GM18511 (cell line): Measurements from ENCODE around the gene ASB1.

Experiments
- ATAC-seq: cut with Tn5 transposase; IDR thresholded peaks from one replicate; pipeline ENCODE4 v1.9.1; 2021; ENCODE audit warnings: mild to moderate bottlenecking, moderate library complexity; ENCODE audit not compliant: unreplicated experiment

The ASB1 gene

DNA sequence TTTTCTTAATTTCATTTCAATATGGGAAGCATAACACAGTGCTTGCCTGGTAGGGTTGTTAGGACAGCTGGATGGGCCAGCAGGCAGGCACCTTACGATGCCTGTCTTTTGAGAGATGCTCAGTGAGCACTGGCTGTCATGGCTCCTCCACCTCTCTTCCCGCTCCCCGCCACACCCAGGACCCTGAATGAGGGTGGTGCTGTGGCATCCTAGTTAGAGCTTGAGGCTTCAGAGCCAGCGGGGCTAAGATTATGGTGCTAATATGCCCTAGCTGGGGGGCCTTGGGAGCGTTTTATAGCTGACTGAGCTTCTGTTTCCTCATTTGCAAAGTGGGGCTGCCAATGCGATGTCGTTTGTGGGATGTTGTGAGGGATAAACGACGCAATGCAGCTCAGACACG, 37.7 kb downstream of the ASB1 start:
- ATAC-seq = no peak

DNA sequence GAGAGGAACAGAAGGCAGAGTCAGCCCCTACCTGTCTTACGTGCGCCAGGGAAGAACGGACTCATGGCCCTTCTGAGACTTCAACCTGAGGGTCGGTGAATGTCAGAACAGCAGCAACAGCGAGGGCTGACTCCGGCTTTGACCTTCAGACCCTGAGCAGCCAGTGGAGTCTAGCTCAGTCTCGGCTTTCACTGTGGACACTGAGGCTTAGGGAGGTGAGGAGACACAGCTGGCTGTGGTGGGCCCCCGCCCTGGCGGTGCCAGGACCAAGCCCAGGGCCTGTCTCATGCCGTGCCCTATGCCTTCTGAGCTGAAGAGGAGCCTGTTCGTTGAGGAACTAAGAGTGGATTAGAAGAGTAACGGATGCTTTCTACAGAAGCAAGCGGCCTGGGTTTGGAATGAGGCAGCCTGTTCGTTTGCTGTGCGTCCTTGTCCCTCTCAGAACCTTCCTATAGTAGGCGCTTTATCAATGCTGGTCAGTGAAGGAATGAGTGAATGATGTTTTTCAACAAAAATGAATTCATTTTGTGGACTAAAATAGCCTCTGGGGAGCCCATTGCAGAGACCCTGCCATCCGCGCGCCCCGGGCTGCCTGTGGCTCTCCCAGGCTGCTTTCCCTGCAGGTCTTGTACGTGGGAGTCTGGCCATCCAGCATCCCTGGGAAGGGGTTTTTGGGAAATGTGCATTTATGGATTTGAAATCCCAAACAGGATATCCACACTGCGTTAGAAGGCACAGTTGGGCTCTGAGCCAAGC, 38.9 kb downstream of the ASB1 start:
- no peak for ATAC-seq

DNA sequence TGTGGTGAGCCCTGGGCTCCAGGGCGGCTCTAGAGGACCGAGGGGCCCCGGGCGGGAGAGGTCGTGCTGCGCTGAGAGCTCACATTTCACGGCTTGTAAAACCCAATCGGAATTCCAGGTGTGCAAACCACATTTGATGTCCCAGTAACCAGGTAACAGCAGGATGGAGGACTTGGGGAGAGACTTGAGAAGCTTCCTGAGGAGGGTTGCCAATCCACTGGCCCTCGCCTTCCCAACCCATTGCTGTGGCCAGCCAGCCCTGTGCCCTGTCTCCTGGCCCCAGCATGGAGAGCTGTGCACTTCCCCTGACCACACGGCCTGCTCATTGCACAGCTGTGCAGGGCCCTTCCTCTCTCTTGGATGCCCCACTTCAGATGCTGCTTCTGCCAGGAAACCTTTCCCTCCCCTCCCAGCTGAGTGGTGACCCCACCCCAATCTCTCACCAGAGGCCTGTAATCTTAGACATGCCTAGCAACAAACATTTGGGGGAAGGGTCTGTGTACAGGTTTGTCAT, 39.6 kb downstream of the ASB1 start:
- no peak for ATAC-seq

DNA sequence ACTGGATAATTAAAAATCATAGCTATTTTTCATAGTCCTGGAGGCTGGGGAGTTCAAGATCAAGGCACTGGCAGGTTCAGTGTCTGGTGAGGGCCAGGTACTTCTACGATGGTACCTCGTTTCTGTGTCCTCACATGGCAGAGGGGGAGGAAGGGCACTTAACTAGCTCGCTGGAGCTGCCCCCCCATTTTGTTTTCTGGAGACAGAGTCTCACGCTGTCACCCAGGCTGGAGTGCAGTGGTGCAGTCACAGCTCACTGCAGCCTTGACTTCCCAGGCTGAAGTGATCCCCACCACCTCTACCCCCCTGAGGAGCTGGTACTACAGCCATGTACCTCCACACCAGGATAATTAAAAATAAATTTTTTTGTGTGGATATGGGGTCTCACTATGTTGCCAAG, 40.3 kb downstream of the ASB1 start:
- ATAC-seq = no peak

DNA sequence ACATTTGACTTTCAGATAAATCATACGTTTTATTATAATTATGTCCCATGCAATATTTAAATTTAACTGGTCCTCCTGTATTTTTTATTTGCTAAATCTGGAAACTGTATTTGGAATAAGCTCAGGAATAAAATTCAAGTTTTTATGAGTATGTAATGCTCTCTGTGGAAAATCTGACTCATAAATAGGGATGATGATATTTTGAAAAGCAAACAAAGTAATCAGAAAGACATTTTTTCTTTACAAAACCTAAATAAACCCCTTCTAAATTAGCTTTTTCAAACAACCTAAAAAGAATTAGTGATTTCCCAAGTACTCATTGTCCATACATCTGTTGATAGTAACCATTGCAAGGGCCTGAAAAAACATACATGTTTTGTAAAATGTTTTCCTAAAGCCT, 41.1 kb downstream of the ASB1 start:
- ATAC-seq = no peak

DNA sequence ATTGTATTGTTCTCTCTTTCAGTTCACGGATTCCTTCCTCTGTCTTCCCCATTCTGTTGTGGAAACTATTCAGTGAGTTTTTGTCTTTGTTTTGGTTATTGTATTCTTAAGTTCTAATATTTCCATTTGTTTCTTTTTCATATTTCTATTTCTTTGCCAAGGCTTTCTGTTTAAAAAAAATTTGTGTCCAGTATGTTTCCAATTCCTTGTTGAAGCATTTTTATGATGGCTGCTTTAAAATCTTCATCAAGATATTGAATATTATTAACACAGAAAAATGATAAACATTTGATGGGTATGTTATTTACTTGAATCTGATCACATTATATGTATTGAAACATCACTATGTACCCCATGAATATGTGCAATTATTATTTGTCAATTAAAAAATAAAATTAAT, 42.4 kb downstream of the ASB1 start:
- no peak for ATAC-seq

DNA sequence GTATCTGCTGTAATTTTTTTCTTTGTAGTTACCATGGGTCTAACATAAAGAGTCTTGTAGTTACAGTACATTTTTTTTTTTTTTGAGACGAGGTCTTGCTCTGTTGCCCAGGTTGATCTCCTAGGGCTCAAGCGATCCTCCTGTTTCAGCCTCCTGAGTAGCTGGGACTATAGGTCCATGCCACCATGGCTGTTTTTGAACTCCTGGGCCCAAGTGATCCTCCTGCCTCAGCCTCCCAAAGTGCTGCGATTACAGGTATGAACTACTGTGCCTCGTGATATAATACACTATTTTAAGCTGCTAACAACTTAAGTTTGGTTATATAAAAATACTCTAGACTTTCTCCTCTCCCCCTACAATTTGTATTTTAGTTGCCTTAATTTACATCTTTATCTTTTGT, 46.3 kb downstream of the ASB1 start:
- ATAC-seq = no peak

DNA sequence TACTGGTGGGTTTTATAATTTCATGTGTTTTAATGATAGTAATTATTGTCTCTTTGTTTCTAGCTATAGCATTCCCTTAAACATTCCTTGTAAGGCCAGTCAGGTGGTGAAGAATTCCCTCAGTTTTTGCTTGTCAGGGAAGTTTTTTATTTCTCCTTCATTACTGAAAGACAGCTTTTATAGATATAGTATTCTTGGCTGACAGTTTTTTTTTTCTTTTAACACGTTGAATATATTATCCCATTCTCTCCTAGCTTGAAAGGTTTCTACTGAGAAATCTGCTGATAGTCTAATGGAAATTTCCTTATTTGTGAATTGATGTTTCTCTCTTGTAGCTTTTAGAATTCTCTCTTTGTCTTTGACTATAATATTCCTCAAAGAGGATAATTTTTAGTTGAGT, 46.8 kb downstream of the ASB1 start:
- ATAC-seq = no peak

DNA sequence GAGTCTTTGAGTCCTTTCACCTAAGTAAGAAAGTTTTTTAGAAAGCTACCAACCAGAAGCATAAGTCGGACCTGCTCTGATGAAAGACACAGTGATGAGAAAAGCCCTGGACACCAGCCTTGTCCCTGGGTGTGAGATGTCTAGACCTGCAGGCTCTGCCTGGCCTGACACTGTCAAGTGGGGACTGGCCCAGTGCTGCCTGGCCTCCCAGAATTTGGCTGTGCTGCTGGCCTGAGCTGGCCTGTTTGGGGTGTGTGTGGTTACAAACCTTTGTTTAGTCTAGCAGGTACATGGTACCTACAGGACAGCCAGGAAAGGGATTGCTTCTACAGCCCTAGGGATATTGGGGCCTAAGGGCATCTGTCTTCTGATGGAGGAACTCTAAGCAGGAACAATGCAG, 48.3 kb downstream of the ASB1 start:
- ATAC-seq = no peak

DNA sequence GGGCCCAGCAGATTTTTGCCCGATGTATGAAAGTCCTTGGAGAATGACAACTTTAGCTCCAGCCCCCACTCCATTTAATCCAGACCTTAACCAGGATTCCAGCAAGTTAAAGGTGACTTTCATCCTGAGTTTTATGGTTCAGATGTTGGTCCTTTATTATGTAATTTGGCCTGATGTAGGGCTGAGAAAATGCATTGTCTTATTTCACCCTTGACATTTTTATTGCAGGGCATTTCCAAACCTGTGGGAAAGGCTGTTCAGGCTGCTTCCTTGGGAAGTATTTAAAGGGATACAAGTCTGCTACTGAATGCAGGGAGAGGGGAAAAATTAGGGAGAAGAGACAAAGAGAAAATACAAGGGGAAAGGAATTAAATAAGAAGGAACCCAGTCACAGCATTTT, 48.8 kb downstream of the ASB1 start:
- no peak for ATAC-seq

DNA sequence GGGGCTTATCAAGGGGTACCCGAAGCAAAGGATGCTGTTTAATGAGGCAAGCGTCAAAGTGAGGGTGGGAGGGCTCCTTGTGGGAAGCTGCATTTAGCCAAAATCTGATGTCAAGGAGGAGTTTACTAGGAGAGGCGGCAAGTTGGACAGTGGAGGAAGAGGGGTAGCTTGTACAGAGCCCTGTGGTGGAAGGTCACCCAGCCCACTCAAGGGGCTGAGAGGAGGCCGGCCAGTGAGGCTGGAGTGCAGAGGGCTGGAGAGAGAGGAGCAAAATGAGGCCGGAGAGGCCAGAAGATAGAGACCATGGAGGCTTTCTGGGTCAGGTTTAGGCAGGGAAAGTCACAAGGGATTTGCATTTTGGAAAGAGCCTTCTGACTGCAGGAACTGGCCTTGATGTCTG, 49.5 kb downstream of the ASB1 start:
- ATAC-seq = no peak

DNA sequence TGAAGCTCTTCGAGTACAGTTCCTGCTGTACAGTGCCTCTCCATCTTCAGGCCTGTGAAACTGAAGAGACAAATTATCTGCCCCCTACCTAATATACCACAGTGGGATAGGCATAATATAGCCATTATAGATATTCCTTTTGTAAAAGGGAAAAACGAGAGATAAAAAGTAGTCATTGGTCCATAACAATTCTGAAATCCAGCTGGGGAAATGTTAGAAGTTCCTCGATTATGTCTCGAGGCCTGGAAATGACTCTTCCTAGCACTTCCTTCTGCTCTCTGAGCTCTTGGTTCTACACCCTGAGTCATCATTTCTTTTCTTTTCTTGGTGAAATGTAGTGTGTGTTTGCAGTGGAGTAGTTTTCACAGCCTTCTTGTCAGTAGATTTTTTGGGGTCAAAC, 51.5 kb downstream of the ASB1 start:
- no peak for ATAC-seq

DNA sequence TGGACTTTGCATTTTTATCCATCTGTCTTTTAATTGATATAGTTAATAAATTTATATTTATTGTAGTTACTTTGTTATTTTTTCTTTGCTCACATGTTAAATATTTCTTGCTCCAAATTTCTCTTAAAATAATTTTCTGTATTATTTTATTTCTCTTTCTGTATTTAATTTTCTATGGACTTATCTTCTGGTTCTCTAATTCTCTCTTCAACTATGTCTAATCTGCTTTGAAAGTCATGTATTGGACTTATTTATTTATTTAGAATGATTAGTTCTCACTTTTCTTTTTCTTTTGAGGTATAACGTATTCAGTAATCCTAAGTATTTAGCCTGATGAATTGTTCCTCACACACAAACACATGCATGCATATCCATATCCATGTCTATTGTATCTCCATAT, 53.1 kb downstream of the ASB1 start:
- ATAC-seq = no peak

DNA sequence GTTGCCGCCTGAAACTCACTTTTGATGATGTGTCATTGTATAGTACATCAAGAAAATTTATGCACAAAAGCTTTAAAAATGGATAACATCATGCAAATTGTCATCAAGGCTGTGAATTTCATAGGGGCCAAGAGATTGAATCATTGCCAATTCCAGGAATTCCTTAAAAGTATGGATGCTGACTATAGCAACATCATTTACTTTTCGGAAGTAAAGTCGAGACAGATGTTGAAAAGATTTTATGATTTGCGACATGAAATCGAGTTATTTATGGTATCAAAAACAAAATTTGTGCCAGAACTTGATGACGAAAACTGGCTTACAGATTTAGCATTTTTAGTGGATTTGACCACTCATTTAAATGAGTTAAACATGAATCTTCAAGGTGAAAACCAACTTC, 56.3 kb downstream of the ASB1 start:
- no peak for ATAC-seq

DNA sequence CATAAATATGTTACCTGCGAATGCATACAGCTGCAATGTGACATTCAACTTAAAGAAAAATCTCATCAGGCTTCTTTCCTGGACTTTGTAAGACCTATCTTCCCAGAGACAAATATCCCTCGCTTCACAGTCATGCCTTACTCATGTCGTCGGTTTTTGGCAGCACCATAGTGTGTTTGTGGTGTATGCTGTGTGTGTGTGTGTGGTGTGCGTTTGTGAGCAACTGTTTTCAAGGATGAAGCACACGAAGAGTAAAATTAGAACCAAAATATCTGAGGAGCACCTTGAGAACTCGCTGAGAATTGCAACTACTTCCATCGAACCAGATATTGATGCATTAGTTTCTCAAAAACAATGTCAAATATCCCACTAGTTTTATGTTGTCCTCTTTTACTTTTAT, 56.9 kb downstream of the ASB1 start:
- no peak for ATAC-seq

DNA sequence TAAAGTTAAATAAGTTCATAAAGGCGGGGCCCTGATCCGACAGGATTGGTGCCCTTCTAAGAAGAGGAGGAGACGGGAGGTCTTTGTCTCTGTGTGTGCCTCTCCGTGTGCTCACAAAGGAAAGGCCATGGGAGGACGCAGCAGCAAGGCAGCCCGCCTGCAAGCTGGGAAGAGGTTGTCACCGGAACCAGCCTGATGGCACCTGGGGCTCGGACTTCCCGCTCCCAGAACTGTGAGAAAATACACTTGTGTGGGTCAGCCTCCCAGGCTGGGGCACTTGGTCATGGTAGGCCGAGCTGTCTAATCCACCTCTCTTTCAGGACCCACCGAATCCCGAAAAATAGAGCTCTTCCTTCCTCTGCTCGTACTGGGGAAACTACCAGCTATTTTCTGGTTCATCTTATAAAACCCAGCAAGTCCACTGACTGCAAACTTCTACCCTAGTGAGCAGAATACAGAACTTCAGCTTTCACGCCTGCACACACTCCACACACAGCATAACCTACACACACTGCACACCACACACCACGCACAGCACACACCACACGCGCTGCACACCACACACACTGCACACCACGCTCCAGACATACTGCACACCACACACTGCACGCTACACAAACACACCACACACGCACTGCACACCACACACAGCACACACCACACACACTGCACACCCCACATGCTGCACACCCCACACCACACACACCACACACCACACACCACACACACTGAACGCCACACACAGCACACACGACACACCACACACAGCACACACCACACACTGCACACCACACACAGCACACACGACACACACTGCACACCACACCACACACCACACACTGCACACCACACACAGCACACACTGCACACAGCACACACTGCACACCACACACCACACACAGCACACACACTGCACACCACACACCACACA, 58.1 kb downstream of the ASB1 start:
- ATAC-seq = no peak

DNA sequence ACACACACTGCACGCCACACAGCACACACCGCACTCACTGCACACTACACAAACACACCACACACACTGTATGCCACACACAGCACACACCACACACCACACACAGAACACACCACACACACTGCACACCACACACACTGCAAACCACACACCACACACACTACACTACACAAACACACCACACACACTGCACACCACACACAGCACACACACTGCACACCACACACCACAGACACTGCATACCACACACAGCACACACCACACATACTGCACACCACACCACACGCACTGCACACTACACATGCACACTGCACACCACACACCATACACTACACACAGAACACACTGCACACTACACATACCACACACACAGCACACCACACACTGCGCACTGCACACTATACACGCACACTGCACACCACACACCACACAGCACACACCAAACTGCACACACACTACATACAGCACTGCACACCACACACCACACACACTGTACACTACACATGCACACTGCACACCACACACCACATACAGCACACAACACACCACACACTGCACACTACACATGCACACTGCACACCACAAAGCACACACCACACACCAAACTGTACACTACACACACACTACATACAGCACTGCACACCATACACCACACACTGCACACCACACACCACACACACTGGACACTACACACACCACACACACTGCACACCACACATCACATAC, 59.6 kb downstream of the ASB1 start:
- no peak for ATAC-seq

DNA sequence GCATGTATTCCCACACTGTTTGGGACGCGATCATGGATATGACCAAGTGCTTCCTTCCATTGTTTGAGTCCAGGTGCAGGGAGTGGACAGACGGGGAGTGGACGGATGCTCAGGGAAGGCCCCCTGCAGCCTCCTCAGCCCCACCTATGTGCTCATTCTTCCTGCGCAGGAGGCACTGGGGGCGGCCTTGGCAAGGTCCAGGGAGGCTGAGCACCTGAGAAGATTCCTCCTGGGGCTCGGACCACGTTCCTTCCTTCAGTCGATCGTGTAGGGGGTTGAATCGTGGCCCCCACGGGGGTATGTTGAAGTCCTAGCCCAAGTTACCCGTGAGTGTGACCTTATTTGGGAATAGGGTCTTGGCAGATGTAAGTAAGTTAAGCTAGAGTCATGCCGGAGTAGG, 60.4 kb downstream of the ASB1 start:
- no peak for ATAC-seq

DNA sequence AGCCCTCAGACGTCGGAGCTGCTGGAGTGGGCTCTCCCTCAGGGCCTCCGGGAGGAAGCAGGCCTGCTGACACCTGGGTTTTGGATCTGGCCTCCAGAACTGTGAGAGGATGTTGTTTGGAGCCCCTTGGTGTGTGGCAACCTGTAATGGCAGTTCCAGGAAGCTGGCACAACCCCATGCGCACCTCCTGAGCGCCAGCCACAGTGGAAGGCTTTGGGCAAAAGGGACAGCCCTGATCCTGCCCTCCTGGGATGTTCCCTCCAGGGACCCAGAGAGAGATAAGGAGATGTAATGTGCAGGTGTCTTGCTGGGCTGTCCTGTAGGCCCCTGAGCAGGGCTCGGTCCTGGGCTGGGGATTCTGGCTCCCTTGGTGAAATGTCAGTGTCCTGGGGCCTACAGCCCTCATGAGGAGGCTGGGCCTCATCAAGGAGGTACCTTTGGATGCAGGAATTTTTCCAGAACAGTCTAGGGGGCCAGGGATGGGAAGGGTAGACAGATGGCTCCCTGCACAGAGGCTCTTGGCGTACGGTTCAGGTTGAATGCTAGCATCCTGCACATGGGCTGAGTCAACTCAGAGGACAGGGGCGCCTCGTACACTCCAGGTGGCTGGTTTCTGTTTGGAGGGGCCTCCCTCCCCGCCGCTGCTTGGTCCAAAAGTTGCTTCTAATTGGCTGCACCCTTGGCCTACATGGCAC, 61.1 kb downstream of the ASB1 start:
- no peak for ATAC-seq

DNA sequence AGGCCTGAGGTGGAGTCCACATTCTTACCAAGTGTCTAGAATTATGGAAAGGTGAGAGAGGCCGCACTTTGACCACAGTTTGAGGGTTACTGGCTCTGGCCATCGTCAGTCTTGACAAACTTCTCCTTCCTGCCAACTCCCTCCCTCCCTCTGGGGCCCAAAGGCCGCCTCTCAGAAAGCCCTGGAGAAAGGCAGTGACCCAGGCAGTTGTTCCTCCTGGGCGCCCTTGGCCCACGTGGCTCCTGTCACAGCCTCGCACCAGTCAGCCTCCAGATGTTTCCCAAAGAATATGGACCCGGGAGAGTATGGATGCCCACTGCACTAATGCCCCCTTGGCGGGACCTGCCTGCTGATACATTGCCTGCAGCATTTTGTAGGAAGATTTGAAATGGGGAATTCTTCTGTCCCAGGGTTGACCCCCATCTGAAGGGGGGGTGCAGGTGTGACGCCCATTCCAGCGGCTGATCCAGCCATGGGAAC, 61.7 kb downstream of the ASB1 start:
- no peak for ATAC-seq

DNA sequence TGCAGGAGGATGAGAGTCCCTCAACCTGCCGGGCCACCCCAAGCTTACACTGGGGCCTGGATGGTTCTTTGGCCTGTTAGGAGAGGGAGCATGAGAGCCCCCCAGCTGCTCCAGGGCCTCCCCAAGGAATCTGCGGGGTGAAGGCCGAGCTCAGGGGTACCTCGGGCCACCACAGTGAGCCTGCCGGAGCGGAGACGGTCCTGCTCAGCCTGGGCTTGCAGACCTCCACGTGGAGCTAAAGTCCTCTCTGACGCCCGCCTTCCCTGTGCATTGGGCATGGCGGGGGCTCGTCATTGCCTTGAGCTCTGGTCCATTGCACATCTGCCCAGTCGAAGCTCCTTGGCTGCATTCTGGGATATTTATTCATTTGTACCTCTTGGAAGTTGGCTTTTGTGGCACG, 62.7 kb downstream of the ASB1 start:
- ATAC-seq = no peak
